H1 (cell line): ENCODE results near the gene UBAP1L. TPM values are rescaled to one million over a fixed set of nuclear protein-coding genes. Genes with fewer than 3 reads are reported as not detected.

Source experiments
- BCL11A ChIP-seq, 2 experiments: IDR thresholded peaks; one replicate each; pipeline ENCODE4 v1.6.1; 2011; ENCODE audit warnings: low read depth in 2 of 2, low read length in 2 of 2, mild to moderate bottlenecking in 2 of 2
- BRCA1 ChIP-seq: IDR thresholded peaks from 2 replicates; pipeline ENCODE4 v1.6.1; 2012; ENCODE audit warnings: low read depth, low read length, improper control_type of control experiment
- CHD2 ChIP-seq: IDR thresholded peaks from 2 replicates; pipeline ENCODE4 v1.6.1; 2012; ENCODE audit warnings: low read length, improper control_type of control experiment
- CTBP2 ChIP-seq: IDR thresholded peaks from 2 replicates; pipeline ENCODE4 v1.7.0; 2011; ENCODE audit warnings: borderline replicate concordance, mild to moderate bottlenecking, moderate library complexity, mixed read lengths, low read length; ENCODE audit not compliant: insufficient read depth, insufficient read length
- EP300 ChIP-seq, 2 experiments: IDR thresholded peaks; 1 replicate in 1 of 2; 2 replicates in 1 of 2; pipeline ENCODE4 v1.6.1; 2011 to 2012; ENCODE audit warnings: low read depth in 2 of 2, low read length in 2 of 2, mild to moderate bottlenecking in 2 of 2, borderline replicate concordance in 1 of 2, inconsistent platforms in 1 of 2, moderate library complexity in 1 of 2
- EZH2 ChIP-seq: fragments of 200-600 bp; sonication (generic); IDR thresholded peaks from 2 replicates; pipeline ENCODE4 v1.7.1; 2012; ENCODE audit warnings: low read depth, mild to moderate bottlenecking, moderate library complexity, low read length, inconsistent platforms; ENCODE audit not compliant: severe bottlenecking
- FOSL1 ChIP-seq: IDR thresholded peaks from 2 replicates; pipeline ENCODE4 v1.6.1; 2011; ENCODE audit warnings: mild to moderate bottlenecking, low read depth, low read length, moderate library complexity; ENCODE audit not compliant: insufficient read depth
- KDM1A ChIP-seq: fragments of 200-600, 300-600 bp; sonication (generic); IDR thresholded peaks from 2 replicates; pipeline ENCODE4 v1.7.1; 2016; ENCODE audit warnings: mild to moderate bottlenecking, low read length, borderline replicate concordance
- KDM4A ChIP-seq: IDR thresholded peaks from one replicate; pipeline ENCODE4 v1.7.1; 2012; ENCODE audit warnings: low read depth, mild to moderate bottlenecking, moderate library complexity, low read length, inconsistent platforms; ENCODE audit not compliant: severe bottlenecking
- KDM5A ChIP-seq: fragments of 200-600 bp; IDR thresholded peaks from 2 replicates; pipeline ENCODE4 v1.7.1; 2012; ENCODE audit warnings: mild to moderate bottlenecking, low read length, inconsistent platforms, mixed read lengths
- MAFK ChIP-seq: IDR thresholded peaks from 2 replicates; pipeline ENCODE4 v1.6.1; 2012; ENCODE audit warnings: low read depth, mild to moderate bottlenecking, improper control_type of control experiment, low read length
- POLR2A ChIP-seq, 2 experiments: IDR thresholded peaks; 1 replicate in 1 of 2; 2 replicates in 1 of 2; pipeline ENCODE4 v1.6.1; 2011; ENCODE audit warnings: low read depth in 2 of 2, low read length in 2 of 2, mild to moderate bottlenecking in 2 of 2; ENCODE audit errors: control extremely low read depth in 1 of 2
- POLR2AphosphoS5 ChIP-seq: IDR thresholded peaks from 2 replicates; pipeline ENCODE4 v1.6.1; 2011; ENCODE audit warnings: low read depth, low read length
- RNF2 ChIP-seq: fragments of 200-900, 300-1000 bp; sonication (generic); IDR thresholded peaks from 2 replicates; pipeline ENCODE4 v1.7.1; 2016; ENCODE audit warnings: borderline replicate concordance, low read depth, mild to moderate bottlenecking, antibody characterized with exemption, low read length; ENCODE audit not compliant: poor library complexity, severe bottlenecking; ENCODE audit errors: missing control alignments
- RXRA ChIP-seq: IDR thresholded peaks from 2 replicates; pipeline ENCODE4 v1.6.1; 2011; ENCODE audit warnings: low read depth, mild to moderate bottlenecking, low read length, moderate library complexity; ENCODE audit not compliant: insufficient read depth
- SIX5 ChIP-seq: IDR thresholded peaks from 2 replicates; pipeline ENCODE4 v1.6.1; 2011; ENCODE audit warnings: mild to moderate bottlenecking, low read depth, low read length
- SP2 ChIP-seq: IDR thresholded peaks from 2 replicates; pipeline ENCODE4 v1.6.1; 2012; ENCODE audit warnings: mild to moderate bottlenecking, low read length, inconsistent platforms
- SP4 ChIP-seq: IDR thresholded peaks from 2 replicates; pipeline ENCODE4 v1.6.1; 2012; ENCODE audit warnings: low read length, inconsistent platforms
- TAF1 ChIP-seq: IDR thresholded peaks from 2 replicates; pipeline ENCODE4 v1.6.1; 2011; ENCODE audit warnings: mild to moderate bottlenecking, low read depth, low read length
- TAF7 ChIP-seq: optimal IDR thresholded peaks from 2 replicates; pipeline ENCODE3; 2011; ENCODE audit warnings: low read depth, mild to moderate bottlenecking, inconsistent platforms, low read length, moderate library complexity, borderline replicate concordance
- USF2 ChIP-seq: IDR thresholded peaks from 2 replicates; pipeline ENCODE4 v1.6.1; 2011; ENCODE audit warnings: low read length, improper control_type of control experiment
- polyA plus RNA-seq, 7 experiments: library from polyadenylated mRNA; depleted of rRNA in 3 of 7; stranded (reverse) in 5 of 7; unstranded in 2 of 7; fragments of >200 nt in 5 of 7; fragments of 200-250 nt in 2 of 7; gene quantifications; 1 replicate in 5 of 7; 2 replicates in 1 of 7; 4 replicates in 1 of 7; pipeline versions ENCODE4 v1.2.1 to v1.2.3, GENCODE V29; 2011 to 2013; ENCODE audit warnings: missing spikeins in 2 of 7, mixed read lengths in 2 of 7
- total RNA-seq: library from RNA; stranded (reverse); fragmentation: NEBNext Ultra II Directional; extraction: Animal tissue kit (Norgen Biotek cat#: 25700); gene quantifications from 2 replicates; pipeline ENCODE4 v1.2.1, GENCODE V29; 2021
- TF ChIP-seq, protein P1 (sequence below): IDR thresholded peaks from 2 replicates; pipeline ENCODE4 v1.6.1; 2012; ENCODE audit warnings: inconsistent platforms
- TF ChIP-seq, protein P2 (sequence below): IDR thresholded peaks from 2 replicates; pipeline ENCODE4 v1.6.1; 2011; ENCODE audit warnings: low read depth, mild to moderate bottlenecking, low read length; ENCODE audit not compliant: insufficient read depth

UBAP1L gene
- total and polyA plus RNA-seq, 2 of the 8 experiments (the other 6 are each of a cell fraction or from before 2014, with no cell fraction given), result 0.67 to 1.7 TPM

DNA sequence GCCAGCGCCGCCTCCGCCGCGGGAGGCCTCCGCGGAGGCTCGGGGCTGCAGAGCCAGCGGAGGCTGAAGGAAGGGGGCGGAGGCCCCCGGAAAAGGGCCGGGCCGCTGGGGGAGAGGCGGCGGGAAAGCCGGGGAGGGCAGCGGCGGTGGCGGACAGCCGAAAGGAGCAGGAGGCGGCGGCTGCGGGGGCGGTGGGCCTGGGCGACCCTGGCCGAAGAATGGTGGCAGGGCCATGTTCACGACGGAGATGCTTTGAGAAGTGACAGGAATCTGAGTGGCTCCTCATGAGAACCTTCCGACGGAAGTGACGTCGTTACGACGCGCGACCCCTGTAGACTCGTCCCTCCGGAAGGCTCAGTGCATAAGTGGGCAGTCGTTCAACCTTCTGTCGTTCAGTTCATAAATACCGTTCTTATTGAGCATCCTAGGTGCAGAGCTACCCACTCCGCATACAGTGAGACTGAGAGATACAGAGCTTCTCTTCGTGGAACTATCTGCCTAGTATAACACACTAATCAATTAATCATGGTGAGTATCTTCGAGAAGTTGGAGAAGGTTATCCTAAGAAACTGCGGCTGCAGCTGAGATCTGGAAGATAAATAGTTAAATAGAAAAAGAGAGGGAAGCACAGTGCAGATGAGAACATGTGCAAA lies 18.7 kb upstream of the UBAP1L start, which contains the start of gene PDCD7 (continued):
- TF ChIP-seq EP300 (IDR thresholded peaks at IDR 0.05; ENCODE audit: borderline replicate concordance in 1 of 2, low read depth in 2 of 2, low read length in 2 of 2) (no peak), TAF1 (peak; percentile 87), POLR2A (IDR thresholded peaks at IDR 0.05; ENCODE audit: control extremely low read depth in 1 of 2, low read depth in 2 of 2, low read length in 2 of 2) (peak in 1 of 2 experiments; percentile 91; a peak in 2 of 3 replicates), MAFK (no peak), SP2 (no peak), BCL11A (IDR thresholded peaks at IDR 0.05; ENCODE audit: low read depth in 2 of 2, low read length in 2 of 2) (no peak), RXRA (no peak), CHD2 (no peak), KDM1A (no peak), EZH2 (no peak), SIX5 (no peak), KDM5A (peak; percentile 52; the same call in 1 of the 2 replicates), KDM4A (peak; percentile 49), SP4 (no peak), USF2 (no peak), FOSL1 (no peak), CTBP2 (no peak), POLR2AphosphoS5 (peak; percentile 92), TAF7 (peak; percentile 42), BRCA1 (no peak), RNF2 (no peak)
- TF ChIP-seq, protein P1, sequence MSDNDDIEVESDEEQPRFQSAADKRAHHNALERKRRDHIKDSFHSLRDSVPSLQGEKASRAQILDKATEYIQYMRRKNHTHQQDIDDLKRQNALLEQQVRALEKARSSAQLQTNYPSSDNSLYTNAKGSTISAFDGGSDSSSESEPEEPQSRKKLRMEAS, result no peak
- TF ChIP-seq, protein P2, sequence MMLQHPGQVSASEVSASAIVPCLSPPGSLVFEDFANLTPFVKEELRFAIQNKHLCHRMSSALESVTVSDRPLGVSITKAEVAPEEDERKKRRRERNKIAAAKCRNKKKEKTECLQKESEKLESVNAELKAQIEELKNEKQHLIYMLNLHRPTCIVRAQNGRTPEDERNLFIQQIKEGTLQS, result no peak
